SK-N-SH (cell line): ENCODE data around the gene RCOR2.

ENCODE experiments used
- FOXM1 ChIP-seq: IDR thresholded peaks from 2 replicates; pipeline ENCODE4 v1.4.0; 2012; ENCODE audit warnings: low read depth, mild to moderate bottlenecking
- NFIC ChIP-seq: IDR thresholded peaks from 2 replicates; pipeline ENCODE4 v1.4.0; 2012; ENCODE audit warnings: borderline replicate concordance
- NRF1 ChIP-seq: IDR thresholded peaks from 2 replicates; pipeline ENCODE4 v1.6.1; 2012; ENCODE audit warnings: low read depth, mild to moderate bottlenecking, low read length
- RAD21 ChIP-seq: IDR thresholded peaks from 2 replicates; pipeline ENCODE4 v1.6.1; 2012; ENCODE audit warnings: mild to moderate bottlenecking, low read length
- REST ChIP-seq: IDR thresholded peaks from 2 replicates; pipeline ENCODE4 v1.6.1; 2012; ENCODE audit warnings: mild to moderate bottlenecking, low read depth, low read length, moderate library complexity
- SMC3 ChIP-seq: IDR thresholded peaks from 2 replicates; pipeline ENCODE4 v1.6.1; 2012; ENCODE audit warnings: low read depth, low read length, improper control_type of control experiment
- TCF12 ChIP-seq: IDR thresholded peaks from 2 replicates; pipeline ENCODE4 v1.4.0; 2012
- TF ChIP-seq, protein P1 (sequence below): fragments of 200-600 bp; sonication (generic); IDR thresholded peaks from 2 replicates; pipeline ENCODE4 v1.6.1; 2017; ENCODE audit warnings: antibody characterized with exemption, mild to moderate bottlenecking, moderate library complexity
- TF ChIP-seq, protein P2 (sequence below): IDR thresholded peaks from 2 replicates; pipeline ENCODE4 v1.4.0; 2012; ENCODE audit warnings: low read depth

DNA sequence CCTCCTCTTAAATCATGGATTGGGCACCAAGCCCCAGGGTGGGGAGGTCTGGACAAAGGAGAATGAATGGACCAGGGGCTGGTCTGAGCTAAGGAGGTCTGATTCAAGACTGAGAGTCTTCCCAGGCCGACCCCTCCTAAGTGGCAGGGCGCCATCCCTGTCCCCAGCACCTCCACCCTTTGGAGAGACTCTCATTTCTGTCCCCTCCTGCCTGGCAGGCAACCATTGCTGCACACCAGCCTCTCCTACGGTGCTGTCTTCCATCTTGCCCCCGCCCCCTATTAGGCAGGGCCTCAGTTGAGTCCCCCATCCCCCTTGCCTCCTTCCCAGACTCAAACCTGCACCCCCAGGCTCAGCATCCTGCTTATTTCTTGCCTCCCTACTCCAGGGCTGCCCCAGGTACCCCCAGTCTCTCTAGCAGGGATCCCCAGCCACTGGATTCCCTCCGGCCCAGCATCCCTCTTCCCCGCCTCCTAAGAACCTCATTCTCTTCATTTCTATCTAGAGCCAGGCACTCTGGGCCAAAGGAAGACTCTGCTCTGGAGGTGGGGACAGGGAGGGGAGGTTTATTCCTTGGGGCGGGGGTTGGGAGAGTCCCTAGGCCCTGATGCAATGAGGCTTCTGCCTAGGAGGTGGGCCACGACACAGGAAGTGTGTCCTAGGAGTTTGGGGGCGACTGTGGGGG, 1.7 kb upstream of the RCOR2 start:
- TF ChIP-seq, protein P1, sequence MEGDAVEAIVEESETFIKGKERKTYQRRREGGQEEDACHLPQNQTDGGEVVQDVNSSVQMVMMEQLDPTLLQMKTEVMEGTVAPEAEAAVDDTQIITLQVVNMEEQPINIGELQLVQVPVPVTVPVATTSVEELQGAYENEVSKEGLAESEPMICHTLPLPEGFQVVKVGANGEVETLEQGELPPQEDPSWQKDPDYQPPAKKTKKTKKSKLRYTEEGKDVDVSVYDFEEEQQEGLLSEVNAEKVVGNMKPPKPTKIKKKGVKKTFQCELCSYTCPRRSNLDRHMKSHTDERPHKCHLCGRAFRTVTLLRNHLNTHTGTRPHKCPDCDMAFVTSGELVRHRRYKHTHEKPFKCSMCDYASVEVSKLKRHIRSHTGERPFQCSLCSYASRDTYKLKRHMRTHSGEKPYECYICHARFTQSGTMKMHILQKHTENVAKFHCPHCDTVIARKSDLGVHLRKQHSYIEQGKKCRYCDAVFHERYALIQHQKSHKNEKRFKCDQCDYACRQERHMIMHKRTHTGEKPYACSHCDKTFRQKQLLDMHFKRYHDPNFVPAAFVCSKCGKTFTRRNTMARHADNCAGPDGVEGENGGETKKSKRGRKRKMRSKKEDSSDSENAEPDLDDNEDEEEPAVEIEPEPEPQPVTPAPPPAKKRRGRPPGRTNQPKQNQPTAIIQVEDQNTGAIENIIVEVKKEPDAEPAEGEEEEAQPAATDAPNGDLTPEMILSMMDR: no peak
- TF ChIP-seq, protein P2, sequence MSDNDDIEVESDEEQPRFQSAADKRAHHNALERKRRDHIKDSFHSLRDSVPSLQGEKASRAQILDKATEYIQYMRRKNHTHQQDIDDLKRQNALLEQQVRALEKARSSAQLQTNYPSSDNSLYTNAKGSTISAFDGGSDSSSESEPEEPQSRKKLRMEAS: no peak
- TF ChIP-seq FOXM1: no peak
- no peak for TF ChIP-seq NRF1
- TF ChIP-seq REST: no peak
- no peak for TF ChIP-seq SMC3
- TF ChIP-seq NFIC: no peak
- TF ChIP-seq TCF12: no peak
- no peak for TF ChIP-seq RAD21
